Esophagus squamous epithelium (tissue), 5 donors: ENCODE measurements around the gene ATAD2B. TPM values are rescaled to one million over a fixed set of nuclear protein-coding genes. Genes with fewer than 3 reads are reported as not detected.

ENCODE experiments used
- DNase-seq: peaks from one replicate; lab custom pipeline; 2025; lab: John Stamatoyannopoulos, UW
- H3K27ac ChIP-seq, 4 donors: fragments of 200-600 bp; sonication (generic); one replicate each; pipeline ENCODE4 v1.5.1; 2016 to 2019; ENCODE audit warnings: mild to moderate bottlenecking in 1 of 4
- H3K27me3 ChIP-seq, 4 donors: fragments of 200-600 bp; sonication (generic); 1 replicate in 3 of 4; 2 replicates in 1 of 4; pipeline versions ENCODE4 v1.5.1 to v1.6.0; 2017 to 2021; ENCODE audit warnings: antibody characterized with exemption in 1 of 4
- H3K36me3 ChIP-seq, 3 donors: fragments of 200-600 bp; sonication (generic); one replicate each; pipeline ENCODE4 v1.5.1; 2016 to 2019
- H3K4me1 ChIP-seq, 3 donors: fragments of 200-600 bp; sonication (generic); one replicate each; pipeline ENCODE4 v1.5.1; 2017 to 2019
- H3K4me3 ChIP-seq, 4 donors: fragments of 200-600 bp; sonication (generic); 1 replicate in 3 of 4; 2 replicates in 1 of 4; pipeline ENCODE4 v1.5.1; 2016 to 2019; ENCODE audit warnings: mild to moderate bottlenecking in 2 of 4, moderate library complexity in 1 of 4
- H3K9me3 ChIP-seq, 3 donors: fragments of 200-600 bp; sonication (generic); one replicate each; pipeline ENCODE4 v1.5.1; 2016 to 2019
- CTCF ChIP-seq, 6 experiments: fragments of 450-650 bp in 4 of 6; fragments of 200-600 bp in 2 of 6; sonication (generic) in 2 of 6; IDR thresholded peaks; one replicate each; pipeline ENCODE4 v1.5.1; 2016 to 2019; ENCODE audit warnings: antibody characterized with exemption in 6 of 6, mild to moderate bottlenecking in 4 of 6, moderate library complexity in 4 of 6
- POLR2A ChIP-seq, 4 donors: fragments of 450-650 bp; IDR thresholded peaks; one replicate each; pipeline ENCODE4 v1.6.1; 2017; ENCODE audit warnings: antibody characterized with exemption in 4 of 4, mild to moderate bottlenecking in 4 of 4, moderate library complexity in 3 of 4
- WGBS, 2 donors: methylation state at CpG; one replicate each; pipeline ENCODE4 v1.1.5; 2018; 5-methylcytosine and 5-hydroxymethylcytosine counted together
- intact Hi-C: fragments of 100-400 bp; cut with DNase I; formaldehyde crosslinking; loops from one replicate; pipeline ENCODE4 v1.15.0; 2022
- total RNA-seq, 4 donors: library from RNA; depleted of rRNA; stranded (reverse); fragments of >200 nt; gene quantifications; one replicate each; pipeline ENCODE4 v1.1.0, GENCODE V29; 2016
- donor health status: DM: yes; HTN: yes; CAD: no.

ATAD2B gene
- total RNA-seq, 4 donors from 2014 or later = 7.4 to 29.2 (median 20.8) TPM

- WGBS, 2 donors = 93 to 94% methylated on average over 5 of the region's 5 CpGs
- Histone ChIP-seq H3K4me1 (no peaks in the 10 kb centered on the region), H3K36me3 (peaks cover 0 to 70% (median 0%) of the 10 kb centered on the region in 3 donors), H3K27me3 (no peaks in the 10 kb centered on the region), H3K27ac (no peak overlapping the region), H3K9me3 (no peaks in the 10 kb centered on the region), H3K4me3 (no peak overlapping the region)
- intact Hi-C loops = no loop called here
- no peak for DNase-seq
- TF ChIP-seq CTCF (IDR thresholded peaks at IDR 0.05) (no peak), POLR2A (IDR thresholded peaks at IDR 0.05) (no peak)
These were observed 157.6 kb downstream of the ATAD2B start for GRCh38 chr2:23769364-23769763.

GRCh38 chr2:23767876-23768621, 158.9 kb downstream of the ATAD2B start:
- TF ChIP-seq CTCF (IDR thresholded peaks at IDR 0.05) (no peak), POLR2A (IDR thresholded peaks at IDR 0.05) (no peak)
- intact Hi-C loops = no loop called here

GRCh38 chr2:23762141-23762540, 164.8 kb downstream of the ATAD2B start:
- no peak for DNase-seq
- Histone ChIP-seq H3K27me3 (no peaks in the 10 kb centered on the region), H3K4me1 (peaks cover 3 to 19% (median 4%) of the 10 kb centered on the region in 3 donors), H3K9me3 (no peaks in the 10 kb centered on the region), H3K36me3 (peaks cover 0 to 40% (median 0%) of the 10 kb centered on the region in 3 donors), H3K27ac (no peak overlapping the region), H3K4me3 (no peak overlapping the region)
- intact Hi-C loops = no loop called here
- TF ChIP-seq POLR2A (IDR thresholded peaks at IDR 0.05) = no peak
- no peak for TF ChIP-seq CTCF (IDR thresholded peaks at IDR 0.05)
- 76 to 77% methylated on average over 3 of the region's 3 CpGs for WGBS, 2 donors

More at GRCh38 chr2:23767876-23768621, 158.9 kb downstream of the ATAD2B start:
- no peak overlapping the region for H3K27ac ChIP-seq
- DNase-seq = no peak
- no peak overlapping the region for H3K4me3 ChIP-seq
- H3K36me3 ChIP-seq = peaks cover 0 to 69% (median 0%) of the 10 kb centered on the region in 3 donors
- H3K9me3 ChIP-seq = no peaks in the 10 kb centered on the region
- no peaks in the 10 kb centered on the region for H3K27me3 ChIP-seq
- H3K4me1 ChIP-seq = no peaks in the 10 kb centered on the region
- 76 to 78% methylated on average over 5 of the region's 5 CpGs for WGBS, 2 donors

- H3K27me3 ChIP-seq = no peaks in the 10 kb centered on the region
- H3K4me1 ChIP-seq = peaks cover 4 to 24% (median 4%) of the 10 kb centered on the region in 3 donors
- H3K36me3 ChIP-seq = peaks cover 0 to 45% (median 0%) of the 10 kb centered on the region in 3 donors
- no peaks in the 10 kb centered on the region for H3K9me3 ChIP-seq
- intact Hi-C loops = no loop called here
- TF ChIP-seq CTCF (IDR thresholded peaks at IDR 0.05) = no peak
- no peak for TF ChIP-seq POLR2A (IDR thresholded peaks at IDR 0.05)
- H3K4me3 ChIP-seq = no peak overlapping the region
- DNase-seq = no peak
- WGBS, 2 donors = 18 to 24% methylated on average over 1 of the region's 1 CpG
- H3K27ac ChIP-seq = no peak overlapping the region
These were observed 165.3 kb downstream of the ATAD2B start for GRCh38 chr2:23761638-23762037.

- DNase-seq = no peak
- H3K9me3 ChIP-seq = no peaks in the 10 kb centered on the region
- intact Hi-C loops = no loop called here
- H3K27ac ChIP-seq = no peak overlapping the region
- TF ChIP-seq POLR2A (IDR thresholded peaks at IDR 0.05) = no peak
- peak in 3 of 6 experiments; percentile 13 to 40 (median 33) for TF ChIP-seq CTCF (IDR thresholded peaks at IDR 0.05)
- H3K4me1 ChIP-seq = peaks cover 4 to 29% (median 8%) of the 10 kb centered on the region in 3 donors
- 34 to 48% methylated on average over 4 of the region's 4 CpGs for WGBS, 2 donors
- peaks cover 0 to 47% (median 0%) of the 10 kb centered on the region in 3 donors for H3K36me3 ChIP-seq
- H3K27me3 ChIP-seq = no peaks in the 10 kb centered on the region
- no peak overlapping the region for H3K4me3 ChIP-seq
These were observed 166.2 kb downstream of the ATAD2B start for GRCh38 chr2:23760736-23761135.
